ENCODE measurements around the gene SFT2D1. TPM values are rescaled to one million over a fixed set of nuclear protein-coding genes. Genes with fewer than 3 reads are reported as not detected.
A peak's percentile ranks its signal among the peaks of the same experiment; 100 is the strongest.

SFT2D1 gene
- total RNA-seq, 1 experiment from 2014 or later, result 40.2 TPM

GRCh38 chr6:166381733-166382499 lies 39.6 kb upstream of the SFT2D1 start:
- peaks cover 5 to 7% of the 10 kb centered on the region in 2 experiments for H3K4me1 Mint-ChIP-seq
- peak overlapping the region; percentile 73 to 82 for H3K4me3 Mint-ChIP-seq
- Histone ChIP-seq H2BK20ac (ENCODE audit: low read depth, low read length, poor library complexity, severe bottlenecking) (no peak overlapping the region), H2BK12ac (ENCODE audit: insufficient read length, low read depth, low read length) (no peak overlapping the region), H3K14ac (ENCODE audit: insufficient read depth, low read length) (no peak overlapping the region), H3K4me2 (ENCODE audit: insufficient read depth, insufficient read length, low read length) (peak overlapping the region; percentile 57), H3K4me1 (ENCODE audit: insufficient read depth, low read length) (no peaks in the 10 kb centered on the region), H2AFZ (ENCODE audit: low read length) (no peak overlapping the region), H3K18ac (ENCODE audit: insufficient read length, low read depth, low read length) (no peak overlapping the region), H3T11ph (ENCODE audit: low read length) (no peak overlapping the region), H4K5ac (ENCODE audit: insufficient read length, low read depth, low read length) (no peak overlapping the region), H2BK5ac (ENCODE audit: insufficient read length, low read length) (no peak overlapping the region), H3K23ac (ENCODE audit: insufficient read length, low read depth, low read length) (no peak overlapping the region), H3K56ac (ENCODE audit: insufficient read length, low read depth, low read length) (no peak overlapping the region), H3K79me2 (ENCODE audit: insufficient read depth, low read length) (no peaks in the 10 kb centered on the region), H2BK120ac (ENCODE audit: low read depth, low read length, poor library complexity, severe bottlenecking) (no peak overlapping the region), H3K9ac (ENCODE audit: extremely low read depth, insufficient read length, low read length) (no peak overlapping the region), H2BK15ac (ENCODE audit: low read depth, low read length) (no peak overlapping the region), H2AK5ac (ENCODE audit: insufficient read length, low read length) (no peak overlapping the region), H4K8ac (replicated peaks; ENCODE audit: insufficient read length, low read depth, low read length) (no peak overlapping the region), H3K27me3 (ENCODE audit: insufficient read depth, low read length) (no peaks in the 10 kb centered on the region), H4K91ac (ENCODE audit: insufficient read length, low read depth, low read length) (no peak overlapping the region), H3K23me2 (ENCODE audit: insufficient read length, low read depth, low read length, poor library complexity, severe bottlenecking) (peaks cover 9% of the 10 kb centered on the region), H4K20me1 (ENCODE audit: control insufficient read depth, insufficient read depth, insufficient read length) (no peaks in the 10 kb centered on the region), H3K9me3 (ENCODE audit: control insufficient read depth, low read depth, low read length) (no peaks in the 10 kb centered on the region), H3K79me1 (ENCODE audit: insufficient read depth, low read depth, low read length, poor library complexity, severe bottlenecking) (no peaks in the 10 kb centered on the region), H3K4ac (ENCODE audit: low read depth, low read length) (no peak overlapping the region), H3K27ac (ENCODE audit: insufficient read length, low read depth, low read length) (no peak overlapping the region)
- no peak overlapping the region for H3K27ac Mint-ChIP-seq
- H3K9me3 Mint-ChIP-seq, result no peaks in the 10 kb centered on the region
- DNase-seq, result peak; percentile 85
- TF ChIP-seq, protein P1, sequence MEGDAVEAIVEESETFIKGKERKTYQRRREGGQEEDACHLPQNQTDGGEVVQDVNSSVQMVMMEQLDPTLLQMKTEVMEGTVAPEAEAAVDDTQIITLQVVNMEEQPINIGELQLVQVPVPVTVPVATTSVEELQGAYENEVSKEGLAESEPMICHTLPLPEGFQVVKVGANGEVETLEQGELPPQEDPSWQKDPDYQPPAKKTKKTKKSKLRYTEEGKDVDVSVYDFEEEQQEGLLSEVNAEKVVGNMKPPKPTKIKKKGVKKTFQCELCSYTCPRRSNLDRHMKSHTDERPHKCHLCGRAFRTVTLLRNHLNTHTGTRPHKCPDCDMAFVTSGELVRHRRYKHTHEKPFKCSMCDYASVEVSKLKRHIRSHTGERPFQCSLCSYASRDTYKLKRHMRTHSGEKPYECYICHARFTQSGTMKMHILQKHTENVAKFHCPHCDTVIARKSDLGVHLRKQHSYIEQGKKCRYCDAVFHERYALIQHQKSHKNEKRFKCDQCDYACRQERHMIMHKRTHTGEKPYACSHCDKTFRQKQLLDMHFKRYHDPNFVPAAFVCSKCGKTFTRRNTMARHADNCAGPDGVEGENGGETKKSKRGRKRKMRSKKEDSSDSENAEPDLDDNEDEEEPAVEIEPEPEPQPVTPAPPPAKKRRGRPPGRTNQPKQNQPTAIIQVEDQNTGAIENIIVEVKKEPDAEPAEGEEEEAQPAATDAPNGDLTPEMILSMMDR (conservative IDR thresholded peaks at IDR 0.05), result peak; percentile 90
- no peaks in the 10 kb centered on the region for H3K36me3 Mint-ChIP-seq (ENCODE audit: insufficient read depth in 1 of 3, low read depth in 3 of 3)
- WGBS (ENCODE audit: extremely low coverage, insufficient read length, low lambda C conversion rate), result no CpG with 5 or more reads among the region's 49 CpGs
- no peaks in the 10 kb centered on the region for H3K27me3 Mint-ChIP-seq (ENCODE audit: low read depth)
